Activated CD4-positive, alpha-beta T cell treated with anti-CD3 and anti-CD28 coated beads, Interleukin-10, Interleukin-2, amounts not matched to agents 100 ng/mL and 50 ng/mL, durations not matched to agents 16 hours and 8 hours (primary cell): ENCODE measurements around the gene MED13L.

Experiments
- DNase-seq: peaks from one replicate; pipeline ENCODE4 v3.0.0-alpha.2; 2020

The MED13L gene

GRCh38 chr12:116071555-116072230, 205.8 kb downstream of the MED13L start:
- DNase-seq = no peak

DNA sequence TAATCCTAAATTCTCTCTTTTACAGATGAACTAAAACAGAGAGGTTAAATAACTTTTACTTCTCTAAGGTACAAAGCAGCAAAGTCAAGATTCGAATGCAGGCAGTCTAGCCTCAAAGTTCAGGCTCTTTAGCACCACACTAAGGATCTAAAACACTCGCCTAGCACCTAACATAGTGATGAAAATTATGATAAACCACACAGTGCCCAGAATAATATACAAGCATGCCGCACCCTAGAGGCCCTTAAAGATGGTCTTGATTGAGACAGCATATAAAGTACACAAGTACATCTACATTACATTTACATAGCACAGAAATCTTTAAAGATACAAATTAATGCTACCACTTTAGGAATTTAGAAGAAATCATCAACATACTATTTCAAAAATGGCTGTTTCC, 207.0 kb downstream of the MED13L start:
- no peak for DNase-seq

DNA sequence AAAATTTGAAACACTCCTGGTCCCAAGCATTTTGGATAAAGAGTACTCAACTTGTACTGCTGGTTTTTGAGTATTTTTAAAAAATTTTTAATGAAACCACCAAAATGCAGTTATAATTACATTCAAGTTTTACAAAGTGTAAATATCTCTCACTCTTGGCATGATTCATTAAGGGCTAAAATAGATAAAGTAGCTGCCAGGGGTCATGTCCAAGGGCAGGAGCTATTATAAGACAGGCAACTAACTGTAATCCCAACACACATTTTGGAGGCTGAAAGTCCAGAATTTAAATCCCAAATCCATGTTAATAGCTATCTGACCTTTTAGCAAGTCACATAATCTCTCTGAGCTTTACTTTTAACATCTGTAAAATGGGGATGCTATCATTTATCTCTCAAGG, 207.6 kb downstream of the MED13L start:
- no peak for DNase-seq

GRCh38 chr12:116068853-116069252, 208.6 kb downstream of the MED13L start:
- no peak for DNase-seq

DNA sequence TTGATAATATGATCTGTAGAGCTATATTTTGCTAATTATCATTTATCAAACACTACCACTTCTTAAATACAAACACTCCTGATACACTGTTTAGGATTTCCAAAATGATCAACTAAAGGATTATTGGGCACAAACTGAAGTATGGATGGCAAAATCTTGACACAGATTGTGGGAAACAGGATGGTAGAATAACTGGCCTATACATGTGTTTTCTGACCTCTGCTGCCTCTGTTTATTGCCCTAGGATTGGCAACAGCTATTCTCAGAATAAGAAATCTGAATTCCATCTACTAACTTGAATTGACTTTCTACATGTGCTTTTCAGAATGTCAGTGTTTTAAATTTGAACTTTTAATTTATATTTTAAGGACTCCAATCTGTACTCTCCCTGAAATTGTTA, 209.1 kb downstream of the MED13L start:
- no peak for DNase-seq

- peak; percentile 13 for DNase-seq
These were observed 209.6 kb downstream of the MED13L start for GRCh38 chr12:116067892-116068291.

- DNase-seq = peak; percentile 67
These were observed 210.9 kb downstream of the MED13L start for GRCh38 chr12:116066381-116067230.

DNA sequence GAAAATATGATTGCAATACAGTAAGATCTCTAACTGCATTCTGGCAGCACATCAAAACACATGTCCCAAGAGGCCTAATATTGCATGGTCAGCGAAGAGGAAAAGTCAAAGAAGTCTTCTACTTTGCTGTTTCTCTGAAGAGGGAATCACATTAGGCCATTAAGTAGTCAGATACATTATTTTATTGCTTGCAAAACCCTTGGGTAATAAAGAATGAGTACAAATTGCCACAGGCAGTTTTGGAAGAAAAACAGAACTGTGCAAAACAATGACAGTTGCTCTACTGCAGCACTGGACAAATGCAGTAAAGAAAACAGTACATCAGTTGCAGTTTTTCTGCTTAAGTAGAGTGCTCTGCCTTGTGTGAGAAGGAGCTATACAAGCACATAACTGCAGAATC, 211.9 kb downstream of the MED13L start:
- DNase-seq = no peak

GRCh38 chr12:116064493-116064892, 213.0 kb downstream of the MED13L start:
- no peak for DNase-seq

DNA sequence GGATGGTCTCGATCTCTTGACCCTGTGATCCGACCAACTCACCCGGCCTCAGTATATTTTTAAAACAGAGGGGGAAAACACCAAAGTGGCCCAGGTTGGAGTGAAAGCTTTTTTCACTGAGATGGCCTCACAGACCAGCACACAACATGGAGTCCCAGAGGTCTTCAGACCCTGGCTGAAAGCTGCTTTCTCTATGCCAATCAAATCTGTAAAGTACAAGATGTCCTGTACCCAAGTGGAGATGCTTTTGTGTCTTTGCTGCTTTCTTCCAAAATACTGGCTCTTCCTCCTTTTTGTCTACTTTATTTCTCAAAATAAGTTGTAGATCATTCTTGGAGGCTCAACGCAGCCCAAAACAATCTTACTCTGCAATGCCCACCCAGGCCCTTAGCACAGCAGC, 214.8 kb downstream of the MED13L start:
- DNase-seq = no peak

DNA sequence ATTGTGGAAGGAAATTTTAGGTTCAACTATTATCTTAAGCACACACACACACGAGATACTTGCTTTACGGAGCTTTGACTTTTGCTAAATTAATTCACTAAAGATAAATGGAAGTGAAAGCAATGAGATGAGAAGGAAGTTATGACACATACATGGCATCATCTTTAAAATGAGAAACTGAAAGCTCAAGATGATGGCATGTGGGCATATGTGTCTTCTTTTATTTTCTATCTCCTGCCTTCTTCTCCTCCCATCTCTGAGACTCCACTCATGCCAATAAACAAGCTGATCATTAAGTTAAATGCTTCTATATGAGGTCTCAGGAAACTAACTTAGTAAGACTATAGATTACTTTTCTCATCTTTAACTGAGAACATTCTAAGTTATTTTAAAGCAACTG, 216.7 kb downstream of the MED13L start:
- DNase-seq = peak; percentile 76

- no peak for DNase-seq
These were observed 217.6 kb downstream of the MED13L start for GRCh38 chr12:116059904-116060303.

DNA sequence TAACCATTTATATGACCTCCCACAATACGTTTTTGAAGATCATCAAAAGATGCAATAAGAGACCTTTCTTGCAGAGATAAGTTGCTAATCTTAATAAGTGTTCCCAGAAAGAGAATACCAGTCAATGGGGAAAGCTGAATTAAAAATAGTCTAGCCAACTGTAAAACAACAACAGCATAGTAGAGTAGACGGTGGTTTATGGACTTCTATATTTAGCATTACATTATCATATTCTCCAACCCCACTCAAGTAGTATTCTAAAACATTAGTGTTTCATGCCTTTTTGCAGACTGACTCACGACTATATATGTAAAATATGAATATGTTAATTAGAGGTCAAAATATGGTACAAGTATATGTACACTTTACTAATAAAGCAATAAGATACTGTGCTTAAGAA, 218.9 kb downstream of the MED13L start:
- no peak for DNase-seq

DNA sequence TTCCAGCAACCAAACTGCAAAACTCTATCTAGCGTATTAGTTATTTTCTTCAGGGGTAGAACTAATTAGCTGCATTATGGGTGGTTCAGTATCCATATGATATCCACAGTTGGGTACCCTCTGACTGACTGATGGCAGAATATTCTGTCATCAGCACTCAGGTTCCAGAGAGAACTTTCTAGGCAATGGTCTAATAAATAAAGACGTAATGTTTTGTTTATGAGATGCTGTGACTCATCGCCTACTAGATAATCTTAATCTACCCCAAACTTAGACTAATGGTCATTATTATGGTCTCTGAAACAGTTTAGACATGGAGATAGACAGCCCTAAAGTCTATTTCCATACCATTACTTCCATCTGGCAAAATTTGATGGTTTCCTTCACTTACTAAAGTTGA, 220.1 kb downstream of the MED13L start:
- DNase-seq = no peak

DNA sequence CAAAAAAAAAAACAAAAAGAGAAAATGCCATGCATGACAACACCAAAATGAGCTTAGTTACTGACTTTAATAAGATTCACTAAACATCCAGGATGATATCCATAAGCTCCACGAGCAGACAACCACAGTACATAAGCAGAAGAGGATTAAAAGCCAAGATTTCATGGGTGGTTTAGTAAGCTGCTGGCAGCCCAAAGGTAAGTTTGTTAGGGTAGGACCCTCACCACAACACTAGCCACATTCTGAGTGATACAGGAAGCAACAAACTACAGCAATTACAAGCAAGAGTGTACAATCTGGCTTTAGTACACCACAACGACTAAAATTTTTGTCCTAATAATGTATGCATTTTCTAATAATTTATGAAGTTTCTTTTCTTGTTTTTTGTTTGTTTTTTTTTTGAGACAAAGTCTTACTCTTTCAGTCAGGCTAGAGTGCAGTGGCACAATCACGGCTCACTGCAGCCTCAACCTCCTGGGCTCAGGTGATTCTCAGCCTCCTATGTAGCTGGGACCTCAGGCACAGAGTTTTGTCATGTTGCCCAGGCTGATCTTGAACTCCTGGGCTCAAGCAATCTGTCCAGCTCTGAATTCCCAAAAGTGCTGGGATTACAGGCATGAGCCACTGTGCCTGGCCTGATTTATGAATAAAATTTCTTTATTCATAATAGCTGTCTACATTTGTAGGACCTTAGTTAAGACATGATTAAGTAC, 221.4 kb downstream of the MED13L start:
- peak; percentile 48 for DNase-seq

DNA sequence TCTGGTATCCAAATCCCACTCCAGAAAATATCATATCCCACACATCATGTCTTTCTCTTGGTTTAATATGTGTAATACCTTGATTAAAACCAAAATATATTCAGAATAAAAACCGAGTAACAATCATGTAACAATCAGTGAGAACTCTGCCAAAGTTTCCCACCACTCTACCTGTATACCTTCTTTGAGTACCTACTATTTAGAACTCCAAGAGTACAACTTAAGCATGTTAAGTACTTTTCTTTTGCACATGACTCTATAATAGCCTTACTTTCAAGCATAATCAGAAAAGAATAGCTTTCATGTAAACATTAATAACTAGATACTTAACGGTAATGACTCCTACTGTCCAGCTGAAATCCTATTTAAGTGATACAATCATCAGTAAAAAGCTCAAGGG, 223.2 kb downstream of the MED13L start:
- DNase-seq = no peak

DNA sequence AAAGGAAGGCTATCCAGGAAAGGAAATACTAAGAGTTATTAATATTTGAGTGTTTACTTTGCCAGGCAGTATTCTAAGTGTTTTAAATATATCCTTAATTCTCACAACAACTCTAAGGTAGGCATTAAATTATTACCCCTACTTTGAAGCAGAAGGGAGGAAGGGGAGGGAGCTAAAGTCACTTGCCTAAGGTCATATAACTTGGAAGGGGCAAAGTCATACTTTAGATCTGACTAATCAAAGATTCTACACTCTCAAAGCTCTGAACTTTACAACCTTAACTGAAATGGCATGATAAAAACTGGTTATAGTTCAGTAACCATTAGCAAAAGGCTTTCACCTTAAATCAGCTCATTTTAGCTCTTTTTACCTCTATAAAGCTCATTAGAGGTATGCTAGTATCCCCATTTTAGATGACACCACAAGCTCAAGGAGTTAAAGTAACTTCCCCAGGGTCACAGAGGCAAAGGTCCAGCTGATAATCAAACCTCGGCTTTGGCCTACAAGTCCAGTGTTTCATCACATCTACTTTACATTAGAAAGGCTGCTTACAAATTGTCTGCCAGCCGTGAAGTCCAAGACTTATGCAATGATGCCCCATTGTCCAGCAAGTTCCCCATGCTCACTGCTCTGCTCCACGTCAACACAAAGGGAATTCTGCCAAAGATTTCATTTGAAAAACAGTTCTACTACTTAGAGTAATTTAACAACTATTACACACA, 223.9 kb downstream of the MED13L start:
- peak; percentile 11 for DNase-seq

DNA sequence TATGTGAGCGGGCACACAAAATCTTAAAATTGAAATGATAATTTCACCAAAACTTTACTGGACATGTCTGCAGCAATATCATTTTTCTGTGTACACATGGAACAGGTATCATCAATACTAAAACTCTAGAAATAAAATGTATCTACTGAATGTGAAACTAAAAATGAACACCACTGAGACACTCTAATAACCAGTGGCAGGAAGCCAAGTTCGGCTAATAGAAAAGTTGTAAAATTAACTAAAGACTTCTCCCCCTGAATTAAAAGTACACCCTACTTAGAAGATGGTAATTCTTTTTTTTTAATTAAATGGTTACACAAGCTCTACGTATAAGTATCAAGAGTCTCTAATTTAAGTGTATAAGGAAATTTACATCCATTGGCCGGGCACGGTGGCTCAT, 227.2 kb downstream of the MED13L start:
- DNase-seq = no peak

DNA sequence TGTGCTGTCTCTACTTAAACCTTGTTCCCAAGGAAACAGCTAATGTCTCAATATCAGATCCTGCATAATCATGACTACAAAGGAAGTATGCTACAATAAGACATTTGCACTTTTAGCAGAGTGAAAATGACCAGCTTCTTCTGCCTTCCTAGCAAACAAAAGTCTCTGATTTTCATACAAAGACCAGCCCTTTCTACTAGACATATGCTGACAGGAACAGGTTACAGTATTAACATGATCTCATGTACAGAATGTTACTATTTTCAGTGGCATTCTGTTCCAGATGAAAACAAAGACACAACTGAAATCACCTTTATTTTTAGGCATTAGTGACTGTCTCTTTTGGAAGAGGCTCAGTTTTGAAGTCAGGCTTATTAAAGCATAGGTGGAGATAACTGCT, 228.6 kb downstream of the MED13L start:
- no peak for DNase-seq

DNA sequence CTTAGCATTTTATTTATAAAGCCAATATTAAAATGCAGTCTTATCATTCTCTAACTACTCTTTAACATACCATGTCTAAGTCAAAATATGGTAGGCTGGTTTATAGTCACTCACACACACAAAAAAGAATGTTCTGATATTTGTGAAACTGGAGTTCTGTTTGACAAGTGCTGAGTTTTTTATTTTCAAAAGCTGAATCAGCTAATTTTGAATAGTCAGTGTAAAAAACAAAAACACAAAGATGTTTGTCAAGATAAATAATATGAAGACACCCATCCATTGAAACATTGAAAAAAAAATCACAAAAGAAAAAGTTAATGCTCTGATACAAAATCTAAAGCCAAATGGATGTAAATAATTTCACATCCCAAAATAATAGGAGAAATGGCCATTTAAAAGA, 231.5 kb downstream of the MED13L start:
- DNase-seq = no peak

- no peak for DNase-seq
These were observed 232.3 kb downstream of the MED13L start for GRCh38 chr12:116045150-116045549.

DNA sequence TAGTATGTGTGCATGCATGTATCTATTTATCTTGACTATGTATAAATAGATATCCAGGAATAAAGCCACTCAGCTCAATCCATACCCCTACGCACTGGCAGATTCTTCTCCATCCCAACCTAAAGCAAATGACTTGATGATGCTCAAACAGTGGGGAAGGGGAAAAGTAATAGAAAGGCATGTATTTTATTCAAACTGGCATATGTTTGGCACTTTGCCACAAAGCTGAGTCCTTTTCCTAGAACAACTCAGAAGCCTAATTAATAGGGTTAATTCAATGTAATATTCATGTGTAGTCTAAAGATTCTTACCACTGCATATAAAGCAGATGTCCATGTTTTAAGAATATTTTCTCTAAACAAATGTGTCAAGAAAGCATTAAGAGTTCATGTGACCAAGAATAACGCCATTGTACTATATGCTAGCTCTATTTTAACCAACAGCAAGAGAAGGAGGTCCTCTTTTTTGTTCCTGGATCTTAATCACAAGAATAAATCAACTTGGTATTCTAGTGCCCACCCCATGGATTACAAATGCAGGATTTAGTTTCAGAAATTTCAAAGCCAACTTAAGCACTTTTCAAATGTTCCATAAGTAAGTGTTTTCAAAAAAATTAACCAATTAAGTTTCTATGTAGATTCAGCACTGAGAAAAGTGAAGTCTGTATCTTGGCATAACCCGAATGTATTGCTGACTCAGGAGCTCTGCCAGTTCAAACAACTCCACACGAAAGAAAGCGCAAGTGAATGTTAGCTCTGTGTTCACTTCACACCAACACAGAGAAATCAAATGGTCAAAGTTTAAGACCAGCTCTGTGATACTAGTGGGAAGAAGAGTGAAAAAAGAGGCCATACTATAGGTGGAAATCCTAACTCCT, 233.6 kb downstream of the MED13L start:
- no peak for DNase-seq
